Fibroblast of the aortic adventitia (primary cell): Measurements from ENCODE around the gene ITGA6. TPM values are rescaled to one million over a fixed set of nuclear protein-coding genes. Genes with fewer than 3 reads are reported as not detected.

Experiments used
- DNase-seq: peaks from one replicate; pipeline ENCODE4 v3.0.0-alpha.2; 2010; ENCODE audit warnings: low read depth
- H3K4me3 ChIP-seq: 2 replicates; pipeline ENCODE4 v1.5.1; 2011; ENCODE audit warnings: low read depth, mild to moderate bottlenecking, control low read depth, low read length, moderate library complexity
- CTCF ChIP-seq: IDR thresholded peaks from 2 replicates; pipeline ENCODE4 v1.5.1; 2011; ENCODE audit warnings: mild to moderate bottlenecking, low read length, control low read depth, inconsistent platforms; ENCODE audit not compliant: insufficient read depth
- total RNA-seq: library from RNA; depleted of rRNA; stranded (reverse); fragments of >200 nt; gene quantifications from 2 replicates; pipeline ENCODE4 v1.2.3, GENCODE V29; 2012; ENCODE audit warnings: low replicate concordance

ITGA6 gene
- total RNA-seq, 1 donor, result 29.1 TPM

GRCh38 chr2:172452845-172453244 lies 25.5 kb downstream of the ITGA6 start:
- no peak for DNase-seq
- no peak overlapping the region for H3K4me3 ChIP-seq
- no peak for TF ChIP-seq CTCF

DNA sequence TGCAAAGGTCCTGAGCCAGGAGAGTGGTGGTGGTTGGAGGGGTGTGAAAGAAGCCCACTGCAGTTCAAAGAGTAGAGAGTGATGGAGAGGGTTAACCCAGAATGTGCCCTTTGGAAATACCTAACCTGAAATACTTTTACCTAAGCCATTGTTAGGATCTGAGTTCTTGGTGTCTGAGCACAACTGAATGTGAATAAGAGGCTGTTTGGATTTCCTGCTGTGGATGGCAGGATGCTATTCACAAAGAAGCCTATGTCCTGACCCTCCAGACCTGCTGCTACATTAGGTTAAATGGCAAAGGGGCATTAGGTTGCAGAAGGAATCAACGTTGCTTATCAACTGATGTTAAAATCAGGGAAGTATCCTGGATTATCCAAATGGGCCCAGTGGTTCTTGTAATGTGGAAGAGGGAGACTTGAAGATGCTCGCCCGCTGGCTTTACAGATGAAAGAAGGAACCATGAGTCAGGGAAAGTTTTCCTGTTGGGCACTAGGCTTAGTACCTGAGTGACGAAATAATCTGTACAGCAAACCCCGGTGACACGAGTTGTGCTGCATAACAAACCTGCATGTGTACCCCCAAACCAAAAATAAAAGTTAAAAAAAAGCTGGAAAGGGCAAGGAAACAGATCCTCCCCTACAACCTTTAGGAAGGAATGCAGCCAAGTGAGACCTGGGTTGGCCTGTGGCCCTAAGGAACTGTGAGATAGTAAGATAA lies 27.2 kb downstream of the ITGA6 start:
- TF ChIP-seq CTCF, result no peak
- no peak for DNase-seq
- H3K4me3 ChIP-seq, result no peak overlapping the region

- no peak for DNase-seq
- TF ChIP-seq CTCF, result no peak
- no peak overlapping the region for H3K4me3 ChIP-seq
These were observed 27.7 kb downstream of the ITGA6 start for GRCh38 chr2:172455121-172455515.

GRCh38 chr2:172456002-172456401 lies 28.6 kb downstream of the ITGA6 start:
- TF ChIP-seq CTCF, result no peak

DNA sequence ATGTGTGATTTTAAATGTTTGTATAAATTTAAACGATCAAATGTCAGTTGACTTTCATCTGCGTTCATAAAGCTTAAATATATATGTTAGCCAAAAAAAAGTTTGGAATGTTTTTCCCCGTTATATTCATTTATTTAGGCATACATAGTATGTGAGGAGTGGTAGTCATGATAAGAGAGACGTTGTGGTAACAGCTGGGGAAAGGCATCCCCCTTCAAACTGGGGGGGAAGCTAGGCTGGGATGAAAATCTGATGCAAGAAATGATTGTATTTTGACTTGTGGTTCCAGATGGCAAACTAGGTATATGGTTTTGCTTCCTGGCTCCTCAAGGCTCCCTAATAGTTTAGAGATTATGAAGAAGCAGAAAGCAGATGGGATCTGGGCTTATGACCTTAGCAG lies 30.1 kb downstream of the ITGA6 start:
- no peak for DNase-seq
- no peak for TF ChIP-seq CTCF
- no peak overlapping the region for H3K4me3 ChIP-seq

More at GRCh38 chr2:172456002-172456401, 28.6 kb downstream of the ITGA6 start:
- no peak overlapping the region for H3K4me3 ChIP-seq
- DNase-seq, result no peak

DNA sequence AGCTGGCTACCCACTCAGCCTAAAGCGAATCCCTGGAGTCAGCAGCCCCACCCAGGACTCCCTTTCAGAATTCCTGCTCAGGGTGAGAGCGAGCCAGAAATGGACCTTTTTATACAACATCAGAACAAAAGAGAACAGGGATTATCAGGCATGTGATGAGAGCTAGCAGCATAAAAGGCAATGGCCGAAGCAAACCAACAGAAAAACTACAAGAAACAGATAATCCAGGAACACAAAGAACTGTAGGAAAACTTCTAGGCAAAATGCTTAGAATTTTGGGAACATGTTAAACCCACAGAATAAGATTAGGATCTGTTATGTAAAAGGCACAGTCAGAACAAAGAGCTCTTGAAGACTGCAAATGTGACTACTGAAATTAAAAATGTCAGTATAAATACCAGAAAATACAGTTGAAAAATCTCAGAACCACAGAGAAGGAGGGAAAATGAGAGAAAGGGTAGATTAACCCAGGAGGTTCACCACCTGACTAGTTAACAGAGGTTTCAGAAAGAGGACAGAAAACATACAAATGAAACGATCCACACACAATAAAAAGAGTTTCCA lies 31.3 kb downstream of the ITGA6 start:
- no peak for DNase-seq

More for the DNA sequence above, 31.3 kb downstream of the ITGA6 start:
- no peak overlapping the region for H3K4me3 ChIP-seq
- no peak for TF ChIP-seq CTCF
